Thyroid gland (tissue), 4 donors: ENCODE data around the gene SLC36A3. TPM values are rescaled to one million over a fixed set of nuclear protein-coding genes. Genes with fewer than 3 reads are reported as not detected.
"Not testable (repeated sequence)": the region's sequence is repeated elsewhere in the genome, so short reads cannot be mapped to it uniquely, and the experiment has no call there.

ENCODE experiments used
- DNase-seq, 2 donors: peaks; one replicate each; pipeline ENCODE4 v3.0.0-alpha.2; 2019
- H3K27ac ChIP-seq, 3 donors: fragments of 200-600 bp; sonication (generic); 1 replicate in 2 of 3; 2 replicates in 1 of 3; pipeline ENCODE4 v1.5.1; 2016 to 2019; ENCODE audit warnings: mild to moderate bottlenecking in 1 of 3, moderate library complexity in 1 of 3
- H3K27me3 ChIP-seq: fragments of 200-600 bp; sonication (generic); one replicate; pipeline ENCODE4 v1.5.1; 2019
- H3K36me3 ChIP-seq, 2 donors: fragments of 200-600 bp; sonication (generic); one replicate each; pipeline ENCODE4 v1.5.1; 2016 to 2019
- H3K4me1 ChIP-seq, 2 donors: fragments of 200-600 bp; sonication (generic); one replicate each; pipeline ENCODE4 v1.5.1; 2017 to 2019
- H3K4me3 ChIP-seq, 3 donors: fragments of 200-600 bp; sonication (generic); replicated peaks in 1 of 3; 1 replicate in 2 of 3; 2 replicates in 1 of 3; pipeline ENCODE4 v1.5.1; 2016; ENCODE audit warnings: mild to moderate bottlenecking in 1 of 3
- H3K9me3 ChIP-seq: fragments of 200-600 bp; sonication (generic); one replicate; pipeline ENCODE4 v1.5.1; 2017
- POLR2A ChIP-seq, 2 donors: fragments of 450-650 bp; IDR thresholded peaks; one replicate each; pipeline ENCODE4 v1.6.1; 2017; ENCODE audit warnings: antibody characterized with exemption in 2 of 2, mild to moderate bottlenecking in 2 of 2, moderate library complexity in 1 of 2
- WGBS, 2 donors: methylation state at CpG; one replicate each; pipeline ENCODE4 v1.1.5; 2017; 5-methylcytosine and 5-hydroxymethylcytosine counted together
- intact Hi-C: fragments of 100-400 bp; cut with DNase I; formaldehyde crosslinking; loops from one replicate; pipeline ENCODE4 v1.15.1; 2023
- total RNA-seq, 4 donors: library from RNA; depleted of rRNA; stranded (reverse); fragments of >200 nt; gene quantifications; one replicate each; pipeline ENCODE4 v1.2.3, GENCODE V29; 2016
- TF ChIP-seq, protein P1 (sequence below), 6 experiments: fragments of 200-600 bp in 3 of 6; fragments of 450-650 bp in 3 of 6; sonication (generic) in 3 of 6; IDR thresholded peaks; one replicate each; pipeline ENCODE4 v1.5.1; 2016 to 2019; ENCODE audit warnings: antibody characterized with exemption in 6 of 6, mild to moderate bottlenecking in 2 of 6, inconsistent platforms in 1 of 6, moderate library complexity in 1 of 6

The SLC36A3 gene
- total RNA-seq, 4 donors from 2014 or later: not detected

GRCh38 chr5:151245680-151246219 lies 57.8 kb downstream of the SLC36A3 start:
- no peak overlapping the region for H3K4me3 ChIP-seq
- no peaks in the 10 kb centered on the region for H3K27me3 ChIP-seq
- H3K27ac ChIP-seq: no peak overlapping the region
- no peak for DNase-seq
- no peaks in the 10 kb centered on the region for H3K36me3 ChIP-seq
- TF ChIP-seq, protein P1, sequence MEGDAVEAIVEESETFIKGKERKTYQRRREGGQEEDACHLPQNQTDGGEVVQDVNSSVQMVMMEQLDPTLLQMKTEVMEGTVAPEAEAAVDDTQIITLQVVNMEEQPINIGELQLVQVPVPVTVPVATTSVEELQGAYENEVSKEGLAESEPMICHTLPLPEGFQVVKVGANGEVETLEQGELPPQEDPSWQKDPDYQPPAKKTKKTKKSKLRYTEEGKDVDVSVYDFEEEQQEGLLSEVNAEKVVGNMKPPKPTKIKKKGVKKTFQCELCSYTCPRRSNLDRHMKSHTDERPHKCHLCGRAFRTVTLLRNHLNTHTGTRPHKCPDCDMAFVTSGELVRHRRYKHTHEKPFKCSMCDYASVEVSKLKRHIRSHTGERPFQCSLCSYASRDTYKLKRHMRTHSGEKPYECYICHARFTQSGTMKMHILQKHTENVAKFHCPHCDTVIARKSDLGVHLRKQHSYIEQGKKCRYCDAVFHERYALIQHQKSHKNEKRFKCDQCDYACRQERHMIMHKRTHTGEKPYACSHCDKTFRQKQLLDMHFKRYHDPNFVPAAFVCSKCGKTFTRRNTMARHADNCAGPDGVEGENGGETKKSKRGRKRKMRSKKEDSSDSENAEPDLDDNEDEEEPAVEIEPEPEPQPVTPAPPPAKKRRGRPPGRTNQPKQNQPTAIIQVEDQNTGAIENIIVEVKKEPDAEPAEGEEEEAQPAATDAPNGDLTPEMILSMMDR (IDR thresholded peaks at IDR 0.05): no peak
- H3K4me1 ChIP-seq: no peaks in the 10 kb centered on the region
- no peaks in the 10 kb centered on the region for H3K9me3 ChIP-seq
- intact Hi-C loops: loop anchor here (10.0 kb wide), 1 partner anchor 111 kb away; no protein-coding TSS in a partner anchor
- WGBS, 2 donors: 84 to 91% methylated on average over 4 of the region's 4 CpGs

DNA sequence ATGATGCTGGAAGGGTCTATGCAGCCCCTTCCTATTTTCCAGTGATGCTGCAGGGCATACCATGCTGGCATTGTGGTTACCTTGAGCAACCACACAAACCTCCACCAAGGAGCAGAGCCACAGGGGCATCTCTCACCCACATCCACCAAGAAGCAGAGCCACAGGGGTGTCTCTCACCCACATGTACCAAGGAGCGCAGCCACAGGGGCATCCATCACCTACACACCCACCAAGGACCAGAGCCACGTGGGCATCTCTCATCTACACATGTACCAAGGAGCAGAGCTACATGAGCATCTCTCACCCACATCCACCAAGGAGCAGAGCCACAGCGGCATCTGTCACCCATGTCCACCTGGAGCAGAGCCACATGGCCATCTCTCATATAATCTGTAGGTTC lies 59.4 kb downstream of the SLC36A3 start:
- no peak for DNase-seq
- no peaks in the 10 kb centered on the region for H3K27me3 ChIP-seq
- H3K4me3 ChIP-seq: no peak overlapping the region
- H3K9me3 ChIP-seq: no peaks in the 10 kb centered on the region
- no peak for TF ChIP-seq POLR2A (IDR thresholded peaks at IDR 0.05)
- TF ChIP-seq, protein P1 (IDR thresholded peaks at IDR 0.05): no peak
- H3K27ac ChIP-seq: no peak overlapping the region
- 87 to 100% methylated on average over 2 to 3 of the region's 3 CpGs for WGBS, 2 donors
- H3K36me3 ChIP-seq: no peaks in the 10 kb centered on the region
- no peaks in the 10 kb centered on the region for H3K4me1 ChIP-seq
- intact Hi-C loops: loop anchor here (10.0 kb wide), 1 partner anchor 109 kb away; no protein-coding TSS in a partner anchor

DNA sequence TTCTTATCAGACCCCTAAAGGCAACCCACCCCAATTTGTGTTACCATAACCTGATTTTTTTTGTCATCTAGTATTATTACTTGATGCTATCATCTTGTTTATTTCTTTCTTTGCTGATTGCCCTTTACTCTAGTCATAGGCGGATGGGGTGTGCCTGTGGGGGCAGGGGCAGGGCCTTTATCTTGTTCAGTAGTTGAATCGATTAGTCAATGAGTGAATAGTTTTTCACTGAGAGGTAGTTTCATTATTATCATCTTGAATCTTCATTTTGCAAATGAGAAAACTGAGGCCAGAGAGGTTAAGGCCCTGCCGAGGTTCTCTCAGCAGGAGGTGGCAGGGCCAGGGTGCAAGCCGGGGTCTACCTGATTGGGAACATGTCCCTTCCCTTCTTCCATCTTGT lies 60.0 kb downstream of the SLC36A3 start:
- no peaks in the 10 kb centered on the region for H3K4me1 ChIP-seq
- DNase-seq: no peak
- no peaks in the 10 kb centered on the region for H3K36me3 ChIP-seq
- intact Hi-C loops: loop anchor here (10.0 kb wide), 1 partner anchor 109 kb away; no protein-coding TSS in a partner anchor
- no peaks in the 10 kb centered on the region for H3K9me3 ChIP-seq
- TF ChIP-seq POLR2A (IDR thresholded peaks at IDR 0.05): no peak
- TF ChIP-seq, protein P1 (IDR thresholded peaks at IDR 0.05): no peak
- H3K27me3 ChIP-seq: no peaks in the 10 kb centered on the region
- H3K27ac ChIP-seq: no peak overlapping the region
- H3K4me3 ChIP-seq: no peak overlapping the region
- WGBS, 2 donors: 92 to 93% methylated on average over 4 of the region's 4 CpGs

DNA sequence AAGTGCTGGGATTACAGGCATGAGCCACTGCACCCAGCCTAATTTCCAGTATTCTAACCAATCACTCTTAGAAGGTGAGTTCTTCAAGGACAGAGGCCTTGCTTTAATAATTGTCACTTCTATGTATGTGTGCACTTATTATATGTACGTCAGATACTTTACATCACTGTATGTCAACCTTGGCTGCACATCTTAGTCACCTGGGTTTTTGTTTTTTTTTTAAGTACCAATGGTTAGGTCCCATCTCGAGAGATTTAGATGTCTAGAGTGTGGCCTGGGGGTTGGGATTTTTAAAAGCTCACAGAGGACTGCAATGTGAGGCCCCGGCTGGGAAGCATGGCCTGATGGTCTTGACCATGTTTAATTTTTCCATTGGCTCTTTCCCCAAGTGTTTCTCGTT lies 60.4 kb downstream of the SLC36A3 start:
- Histone ChIP-seq H3K27ac (no peak overlapping the region), H3K9me3 (no peaks in the 10 kb centered on the region), H3K36me3 (no peaks in the 10 kb centered on the region), H3K4me3 (no peak overlapping the region), H3K27me3 (no peaks in the 10 kb centered on the region), H3K4me1 (no peaks in the 10 kb centered on the region)
- 80 to 90% methylated on average over 4 of the region's 4 CpGs for WGBS, 2 donors
- no peak for DNase-seq
- intact Hi-C loops: loop anchor here (10.0 kb wide), 1 partner anchor 108 kb away; no protein-coding TSS in a partner anchor
- no peak for TF ChIP-seq POLR2A (IDR thresholded peaks at IDR 0.05)
- TF ChIP-seq, protein P1 (IDR thresholded peaks at IDR 0.05): no peak

GRCh38 chr5:151240924-151241635 lies 62.5 kb downstream of the SLC36A3 start:
- H3K36me3 ChIP-seq: no peaks in the 10 kb centered on the region
- intact Hi-C loops: loop anchor here (10.0 kb wide), 1 partner anchor 106 kb away; no protein-coding TSS in a partner anchor
- H3K27ac ChIP-seq: no peak overlapping the region
- H3K9me3 ChIP-seq: no peaks in the 10 kb centered on the region
- WGBS, 2 donors: 70 to 77% methylated on average over 2 of the region's 2 CpGs
- no peaks in the 10 kb centered on the region for H3K4me1 ChIP-seq
- TF ChIP-seq, protein P1 (IDR thresholded peaks at IDR 0.05): no peak
- TF ChIP-seq POLR2A (IDR thresholded peaks at IDR 0.05): no peak
- DNase-seq: peak; percentile 25 to 49
- no peak overlapping the region for H3K4me3 ChIP-seq
- H3K27me3 ChIP-seq: no peaks in the 10 kb centered on the region

- H3K27me3 ChIP-seq, H3K4me1 ChIP-seq, DNase-seq, H3K4me3 ChIP-seq, H3K9me3 ChIP-seq, H3K36me3 ChIP-seq, H3K27ac ChIP-seq: not testable (repeated sequence)
- 84 to 88% methylated on average over 10 of the region's 10 CpGs for WGBS, 2 donors
- intact Hi-C loops: loop anchor here (10.0 kb wide), 1 partner anchor 106 kb away; no protein-coding TSS in a partner anchor
Observed at GRCh38 chr5:151240268-151240835, 63.2 kb downstream of the SLC36A3 start.
